Measurements from ENCODE around the gene DPEP2.

GRCh38 chr16:68013440-68013839, 14.2 kb upstream of the DPEP2 start:
- no peak for TF ChIP-seq POLR2A (IDR thresholded peaks at IDR 0.05)
- no peak for TF ChIP-seq POLR2AphosphoS5 (IDR thresholded peaks at IDR 0.05)

All from breast epithelium (tissue), 3 donors.